Measurements from ENCODE around the gene SAMD11. TPM values are rescaled to one million over a fixed set of nuclear protein-coding genes. Genes with fewer than 3 reads are reported as not detected.

SAMD11 gene
- total and polyA plus RNA-seq, 2 of the 13 experiments (the other 11 are each of a cell fraction or from before 2014, with no cell fraction given) = 0.11 TPM; not detected in 1

DNA sequence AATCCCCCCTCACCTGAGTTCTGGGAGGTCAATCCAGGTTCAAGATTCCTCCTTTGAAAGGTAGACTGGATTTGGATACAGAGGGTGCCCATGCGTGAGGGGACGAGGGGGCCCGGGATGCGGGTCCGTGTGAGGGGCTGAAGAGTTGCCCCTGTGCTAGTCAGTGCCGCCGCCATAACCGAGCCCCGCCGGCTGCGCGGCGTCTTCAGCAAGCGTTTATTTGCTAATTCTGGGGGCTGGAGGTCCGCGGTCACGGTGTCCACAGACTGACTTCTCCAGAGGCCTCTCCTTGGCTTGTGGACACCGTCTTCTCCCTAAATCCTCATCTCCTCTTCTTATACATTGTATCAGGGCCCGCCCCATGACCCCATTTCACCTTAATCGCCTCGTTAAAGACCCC, 20.9 kb upstream of the SAMD11 start:
- FAIRE-seq (no peak), ATAC-seq (no peak), DNase-seq (ENCODE audit: low spot score) (no peak)
- whole genome bisulfite sequencing (ENCODE audit: low lambda C conversion rate) = 62% methylated on average over 12 of the region's 21 CpGs
- Histone ChIP-seq H3K4me1 (ENCODE audit: insufficient read depth, low read length) (peaks cover 23% of the 10 kb centered on the region), H3K27ac (ENCODE audit: extremely low read length, insufficient read depth, low read length) (no peak overlapping the region), H3K4me3 (replicated peaks in 1 of 3; ENCODE audit: insufficient read depth in 1 of 3, low read depth in 2 of 3, low read length in 3 of 3) (no peak overlapping the region), H4K20me1 (ENCODE audit: insufficient read depth, low read length) (no peaks in the 10 kb centered on the region), H3K27me3 (ENCODE audit: control insufficient read depth in 1 of 2, insufficient read depth in 2 of 2, low read length in 2 of 2) (peaks cover 27 to 85% of the 10 kb centered on the region in 2 experiments; a peak in 4 of 5 replicates), H3K79me2 (ENCODE audit: insufficient read depth, low read length) (no peaks in the 10 kb centered on the region), H3K9me3 (ENCODE audit: low read length) (no peaks in the 10 kb centered on the region), H3K4me2 (ENCODE audit: low read depth, low read length) (no peak overlapping the region), H3K9ac (ENCODE audit: insufficient read depth, low read depth, low read length) (no peak overlapping the region), H3K36me3 (replicated peaks in 1 of 2; ENCODE audit: control insufficient read depth in 1 of 2, insufficient read depth in 2 of 2, low read length in 2 of 2) (no peaks in the 10 kb centered on the region), H2AFZ (ENCODE audit: low read length) (no peak overlapping the region)
- BruUV-seq (replicated peaks) = no TSS peak
- intact Hi-C loops (cut with micrococcal nuclease; ENCODE audit: unreplicated experiment) = no loop called here
- POLR2A ChIA-PET = no interaction called here
- TF ChIP-seq ZNF558 (CRISPR knock-in tag; IDR thresholded peaks at IDR 0.05; ENCODE audit: borderline replicate concordance) (no peak), RARA (CRISPR knock-in tag; IDR thresholded peaks at IDR 0.05) (no peak), SRSF4 (IDR thresholded peaks at IDR 0.05; ENCODE audit: low read depth, low read length, poor library complexity, severe bottlenecking) (no peak), ARNTL (CRISPR knock-in tag; IDR thresholded peaks at IDR 0.05) (no peak), SMAD1 (CRISPR knock-in tag; IDR thresholded peaks at IDR 0.05; ENCODE audit: borderline replicate concordance, low read depth) (no peak), TBL1XR1 (IDR thresholded peaks at IDR 0.05; ENCODE audit: borderline replicate concordance, low read length, partially characterized antibody) (no peak), TEAD2 (CRISPR knock-in tag; IDR thresholded peaks at IDR 0.05) (no peak), ZFP1 (CRISPR knock-in tag; IDR thresholded peaks at IDR 0.05) (no peak), ZNF577 (CRISPR knock-in tag; IDR thresholded peaks at IDR 0.05; ENCODE audit: borderline replicate concordance, low read depth) (no peak), SIX1 (CRISPR knock-in tag; IDR thresholded peaks at IDR 0.05; ENCODE audit: borderline replicate concordance) (no peak), ZZZ3 (CRISPR knock-in tag; IDR thresholded peaks at IDR 0.05; ENCODE audit: borderline replicate concordance) (no peak), IKZF4 (CRISPR knock-in tag; IDR thresholded peaks at IDR 0.05; ENCODE audit: borderline replicate concordance, low read depth, not compliant biosample characterization) (no peak)
- TF ChIP-seq, protein P1, sequence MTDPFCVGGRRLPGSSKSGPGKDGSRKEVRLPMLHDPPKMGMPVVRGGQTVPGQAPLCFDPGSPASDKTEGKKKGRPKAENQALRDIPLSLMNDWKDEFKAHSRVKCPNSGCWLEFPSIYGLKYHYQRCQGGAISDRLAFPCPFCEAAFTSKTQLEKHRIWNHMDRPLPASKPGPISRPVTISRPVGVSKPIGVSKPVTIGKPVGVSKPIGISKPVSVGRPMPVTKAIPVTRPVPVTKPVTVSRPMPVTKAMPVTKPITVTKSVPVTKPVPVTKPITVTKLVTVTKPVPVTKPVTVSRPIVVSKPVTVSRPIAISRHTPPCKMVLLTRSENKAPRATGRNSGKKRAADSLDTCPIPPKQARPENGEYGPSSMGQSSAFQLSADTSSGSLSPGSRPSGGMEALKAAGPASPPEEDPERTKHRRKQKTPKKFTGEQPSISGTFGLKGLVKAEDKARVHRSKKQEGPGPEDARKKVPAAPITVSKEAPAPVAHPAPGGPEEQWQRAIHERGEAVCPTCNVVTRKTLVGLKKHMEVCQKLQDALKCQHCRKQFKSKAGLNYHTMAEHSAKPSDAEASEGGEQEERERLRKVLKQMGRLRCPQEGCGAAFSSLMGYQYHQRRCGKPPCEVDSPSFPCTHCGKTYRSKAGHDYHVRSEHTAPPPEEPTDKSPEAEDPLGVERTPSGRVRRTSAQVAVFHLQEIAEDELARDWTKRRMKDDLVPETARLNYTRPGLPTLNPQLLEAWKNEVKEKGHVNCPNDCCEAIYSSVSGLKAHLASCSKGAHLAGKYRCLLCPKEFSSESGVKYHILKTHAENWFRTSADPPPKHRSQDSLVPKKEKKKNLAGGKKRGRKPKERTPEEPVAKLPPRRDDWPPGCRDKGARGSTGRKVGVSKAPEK (CRISPR knock-in tag; IDR thresholded peaks at IDR 0.05; ENCODE audit: borderline replicate concordance) = no peak
- CTCF ChIA-PET (ENCODE audit: low intra/inter-chr PET ratio, low total read pairs) = interaction anchor here (0.9 kb wide), 1 partner anchor 36 kb away, joined by 4 read pairs; no protein-coding TSS in a partner anchor
- in situ Hi-C loops (cut with HindIII; ENCODE audit: extremely low pct_ligation_motif_present, low pct_unique_long_range_greater_than_20kb) = no loop called here

All from HepG2 (cell line).